ENCODE measurements around the gene TSR2.

- peak; percentile 23; the same call in 1 of the 2 replicates for TF ChIP-seq CTCF (conservative IDR thresholded peaks at IDR 0.05)
- no peak for TF ChIP-seq EZH2 (IDR thresholded peaks at IDR 0.05; ENCODE audit: low read depth)
Observed at GRCh38 chrX:54439960-54440871, at the start of gene TSR2.
